Ishikawa (cell line): ENCODE data around the gene FZD7.

Source experiments
- CEBPB ChIP-seq: IDR thresholded peaks from 2 replicates; pipeline ENCODE4 v1.6.1; 2012
- CREB1 ChIP-seq: IDR thresholded peaks from 2 replicates; pipeline ENCODE4 v1.6.1; 2012; ENCODE audit warnings: low read depth
- EGR1 ChIP-seq: IDR thresholded peaks from 2 replicates; pipeline ENCODE4 v1.6.1; 2012
- EP300 ChIP-seq: IDR thresholded peaks from 2 replicates; pipeline ENCODE4 v1.6.1; 2012; ENCODE audit warnings: borderline replicate concordance
- FOXM1 ChIP-seq: IDR thresholded peaks from 2 replicates; pipeline ENCODE4 v1.6.1; 2012; ENCODE audit warnings: low read depth, borderline replicate concordance
- MAX ChIP-seq: IDR thresholded peaks from 2 replicates; pipeline ENCODE4 v1.6.1; 2012
- NFIC ChIP-seq: IDR thresholded peaks from 2 replicates; pipeline ENCODE4 v1.6.1; 2012
- RAD21 ChIP-seq: IDR thresholded peaks from 2 replicates; pipeline ENCODE4 v1.6.1; 2012; ENCODE audit warnings: low read depth
- REST ChIP-seq: IDR thresholded peaks from 2 replicates; pipeline ENCODE4 v1.6.1; 2012; ENCODE audit warnings: low read depth, mild to moderate bottlenecking
- TAF1 ChIP-seq: IDR thresholded peaks from 2 replicates; pipeline ENCODE4 v1.6.1; 2012; ENCODE audit warnings: low read depth, mild to moderate bottlenecking
- TCF12 ChIP-seq: IDR thresholded peaks from 2 replicates; pipeline ENCODE4 v1.6.1; 2012; ENCODE audit warnings: low read depth
- TEAD4 ChIP-seq: IDR thresholded peaks from 2 replicates; pipeline ENCODE4 v1.6.1; 2012
- YY1 ChIP-seq: IDR thresholded peaks from 2 replicates; pipeline ENCODE4 v1.6.1; 2012; ENCODE audit warnings: low read depth
- ZBTB7A ChIP-seq: IDR thresholded peaks from 2 replicates; pipeline ENCODE4 v1.6.1; 2012; ENCODE audit warnings: low read depth
- TF ChIP-seq, protein P1 (sequence below): IDR thresholded peaks from 2 replicates; pipeline ENCODE4 v1.6.1; 2012

FZD7 gene

DNA sequence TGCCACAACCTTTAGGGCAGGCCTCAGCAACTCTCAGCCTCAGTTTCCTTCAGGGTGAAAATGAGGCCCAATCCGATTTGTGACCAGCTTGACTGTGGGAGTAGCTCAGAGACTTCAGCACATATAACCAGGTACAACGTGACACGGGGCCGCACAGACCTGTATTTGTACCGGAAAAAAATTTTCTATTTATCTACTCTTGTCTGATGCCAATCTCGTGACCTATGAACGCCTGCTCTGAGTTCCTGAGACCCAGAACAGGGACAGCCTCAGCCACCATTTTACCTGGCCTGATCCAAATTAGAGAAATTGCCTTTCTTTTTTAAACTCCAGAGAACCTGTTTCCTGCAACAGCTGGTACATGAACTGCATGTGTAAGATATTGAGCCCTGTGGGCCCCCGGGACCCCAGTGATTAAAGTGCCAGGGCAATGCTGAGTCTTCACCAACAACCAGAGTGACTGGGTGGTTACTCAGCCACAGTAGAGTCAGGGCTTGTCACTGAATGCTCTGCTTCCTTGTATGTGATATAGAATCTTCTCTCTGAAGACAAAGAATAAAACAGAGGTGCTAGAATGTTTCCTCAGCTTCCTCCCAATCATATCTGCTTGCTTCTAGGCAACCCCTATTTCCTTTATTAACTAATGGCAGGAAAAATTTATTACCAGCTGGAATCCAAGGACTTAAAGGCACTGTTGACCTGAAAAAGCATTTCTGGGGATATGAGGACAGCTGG, 47.8 kb upstream of the FZD7 start:
- TF ChIP-seq ZBTB7A (no peak), CREB1 (no peak), TAF1 (no peak), REST (no peak), TEAD4 (no peak), TCF12 (no peak), FOXM1 (no peak), RAD21 (no peak), EGR1 (no peak), YY1 (no peak), NFIC (no peak), CEBPB (no peak), MAX (no peak), EP300 (no peak)
- TF ChIP-seq, protein P1, sequence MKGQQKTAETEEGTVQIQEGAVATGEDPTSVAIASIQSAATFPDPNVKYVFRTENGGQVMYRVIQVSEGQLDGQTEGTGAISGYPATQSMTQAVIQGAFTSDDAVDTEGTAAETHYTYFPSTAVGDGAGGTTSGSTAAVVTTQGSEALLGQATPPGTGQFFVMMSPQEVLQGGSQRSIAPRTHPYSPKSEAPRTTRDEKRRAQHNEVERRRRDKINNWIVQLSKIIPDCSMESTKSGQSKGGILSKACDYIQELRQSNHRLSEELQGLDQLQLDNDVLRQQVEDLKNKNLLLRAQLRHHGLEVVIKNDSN = no peak

DNA sequence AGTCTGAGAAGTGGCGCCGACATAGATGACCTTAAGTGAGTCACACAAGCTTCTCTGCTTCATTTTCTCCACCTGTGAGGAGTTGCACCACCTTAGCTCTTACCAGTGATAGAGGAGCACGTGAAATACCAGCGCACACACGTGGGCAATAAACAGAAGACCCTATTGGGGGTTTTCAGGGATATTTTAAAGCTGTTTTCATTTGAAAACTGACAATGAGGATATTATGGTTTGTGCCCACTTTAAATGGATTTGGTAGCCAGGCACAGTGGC, 47.3 kb upstream of the FZD7 start:
- no peak for TF ChIP-seq ZBTB7A
- TF ChIP-seq CEBPB = no peak
- TF ChIP-seq CREB1 = no peak
- TF ChIP-seq TEAD4 = no peak
- TF ChIP-seq, protein P1 = no peak
- no peak for TF ChIP-seq NFIC
- TF ChIP-seq RAD21 = no peak
- no peak for TF ChIP-seq FOXM1
- no peak for TF ChIP-seq TCF12
- no peak for TF ChIP-seq REST
- TF ChIP-seq MAX = no peak
- TF ChIP-seq YY1 = no peak
- no peak for TF ChIP-seq TAF1
- TF ChIP-seq EP300 = no peak

DNA sequence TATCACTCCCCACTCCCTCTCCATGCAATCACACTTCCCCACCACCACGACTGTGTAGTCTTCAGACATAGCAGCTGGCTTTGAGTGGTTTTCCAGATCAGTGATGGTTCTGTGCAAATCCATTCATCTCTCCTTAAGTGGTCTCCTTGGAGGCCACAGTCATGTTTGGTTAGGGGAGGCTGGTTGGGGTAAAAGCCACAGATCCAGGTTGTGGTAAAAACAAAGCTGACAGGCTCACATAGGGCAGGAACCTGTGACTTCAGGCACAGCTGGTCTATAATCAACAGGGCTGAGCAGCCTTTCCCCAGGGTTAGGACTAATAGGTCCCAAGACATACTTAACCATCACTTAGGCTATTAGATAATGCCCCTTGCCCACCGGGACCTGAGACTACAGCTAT, 46.2 kb upstream of the FZD7 start:
- no peak for TF ChIP-seq TAF1
- no peak for TF ChIP-seq EP300
- TF ChIP-seq CREB1 = no peak
- TF ChIP-seq TEAD4 = no peak
- TF ChIP-seq YY1 = no peak
- no peak for TF ChIP-seq MAX
- TF ChIP-seq TCF12 = no peak
- TF ChIP-seq EGR1 = no peak
- TF ChIP-seq REST = no peak
- TF ChIP-seq ZBTB7A = no peak

DNA sequence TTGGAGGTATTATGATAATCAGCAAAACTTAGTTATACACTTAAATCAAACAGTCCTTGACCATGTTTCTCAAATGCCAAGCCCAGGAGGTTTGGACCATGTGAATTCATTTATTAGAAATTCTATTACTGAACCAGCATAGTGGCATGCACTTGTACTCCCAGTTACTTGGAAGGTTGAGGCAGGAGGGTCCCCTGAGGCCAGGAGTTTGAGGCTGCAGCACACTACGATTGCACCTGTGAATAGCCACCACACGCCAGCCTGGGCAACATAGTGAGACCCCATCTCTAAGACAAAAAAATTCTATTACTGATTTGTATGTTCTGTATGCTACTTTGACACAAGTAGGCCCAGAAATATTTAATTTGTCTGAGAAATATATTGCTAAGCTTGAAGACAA, 43.6 kb upstream of the FZD7 start:
- no peak for TF ChIP-seq NFIC
- TF ChIP-seq CREB1 = no peak
- TF ChIP-seq, protein P1 = no peak
